RCC 7860 (cell line): ENCODE measurements around the gene ZC3H12D.
"Not testable (repeated sequence)": the region's sequence is repeated elsewhere in the genome, so short reads cannot be mapped to it uniquely, and the experiment has no call there.

Experiments used
- DNase-seq: peaks from one replicate; pipeline ENCODE4 v3.0.0-alpha.2; 2015; ENCODE audit warnings: low spot score
- FAIRE-seq: peaks from 2 replicates; lab custom pipeline; 2012; peaks lifted over from hg19 to GRCh38; lab: Jason Lieb, UNC

The ZC3H12D gene

GRCh38 chr6:149483849-149484655 is 762 bp downstream of the ZC3H12D start:
- no peak for DNase-seq
- FAIRE-seq = no peak

GRCh38 chr6:149483334-149483725 is 1.5 kb downstream of the ZC3H12D start:
- no peak for DNase-seq
- FAIRE-seq = no peak

- DNase-seq = no peak
- FAIRE-seq = no peak
Measured at GRCh38 chr6:149482545-149483333, 2.1 kb downstream of the ZC3H12D start.

- FAIRE-seq = no peak
Measured at GRCh38 chr6:149480502-149481280, 4.1 kb downstream of the ZC3H12D start.

GRCh38 chr6:149478631-149479314 is 6.0 kb downstream of the ZC3H12D start:
- DNase-seq = no peak

More at GRCh38 chr6:149480502-149481280, 4.1 kb downstream of the ZC3H12D start:
- no peak for DNase-seq

GRCh38 chr6:149477544-149477943 is 7.3 kb downstream of the ZC3H12D start:
- FAIRE-seq = no peak
- no peak for DNase-seq

More at GRCh38 chr6:149478631-149479314, 6.0 kb downstream of the ZC3H12D start:
- FAIRE-seq = no peak

GRCh38 chr6:149476789-149477455 is 7.9 kb downstream of the ZC3H12D start:
- no peak for FAIRE-seq
- no peak for DNase-seq

GRCh38 chr6:149474108-149474935 is 10.5 kb downstream of the ZC3H12D start:
- DNase-seq (no peak), FAIRE-seq (no peak)

- no peak for FAIRE-seq
- no peak for DNase-seq
Measured at GRCh38 chr6:149473080-149474052, 11.4 kb downstream of the ZC3H12D start.

- no peak for DNase-seq
- no peak for FAIRE-seq
Measured at GRCh38 chr6:149472241-149472640, 12.6 kb downstream of the ZC3H12D start.

GRCh38 chr6:149471801-149472200 is 13.0 kb downstream of the ZC3H12D start:
- FAIRE-seq (no peak), DNase-seq (no peak)

GRCh38 chr6:149470948-149471347 is 13.9 kb downstream of the ZC3H12D start:
- DNase-seq (no peak), FAIRE-seq (no peak)

- DNase-seq = no peak
- FAIRE-seq = no peak
Measured at GRCh38 chr6:149468179-149468578, 16.6 kb downstream of the ZC3H12D start.

GRCh38 chr6:149467265-149467664 is 17.5 kb downstream of the ZC3H12D start:
- DNase-seq = no peak
- FAIRE-seq = no peak

GRCh38 chr6:149464411-149464810 is 20.4 kb downstream of the ZC3H12D start:
- FAIRE-seq (no peak), DNase-seq (peak; percentile 17)

- no peak for DNase-seq
- no peak for FAIRE-seq
Measured at GRCh38 chr6:149463781-149464180, 21.0 kb downstream of the ZC3H12D start.

- not testable (repeated sequence) for FAIRE-seq, DNase-seq
Measured at GRCh38 chr6:149462712-149463111, 22.1 kb downstream of the ZC3H12D start.

GRCh38 chr6:149461670-149462069 is 23.1 kb downstream of the ZC3H12D start:
- FAIRE-seq (no peak), DNase-seq (no peak)
